ENCODE data around the gene LRBA. TPM values are rescaled to one million over a fixed set of nuclear protein-coding genes. Genes with fewer than 3 reads are reported as not detected.

The LRBA gene
- total RNA-seq, 4 donors from 2014 or later, result 28.0 to 51.5 (median 30.9) TPM

DNA sequence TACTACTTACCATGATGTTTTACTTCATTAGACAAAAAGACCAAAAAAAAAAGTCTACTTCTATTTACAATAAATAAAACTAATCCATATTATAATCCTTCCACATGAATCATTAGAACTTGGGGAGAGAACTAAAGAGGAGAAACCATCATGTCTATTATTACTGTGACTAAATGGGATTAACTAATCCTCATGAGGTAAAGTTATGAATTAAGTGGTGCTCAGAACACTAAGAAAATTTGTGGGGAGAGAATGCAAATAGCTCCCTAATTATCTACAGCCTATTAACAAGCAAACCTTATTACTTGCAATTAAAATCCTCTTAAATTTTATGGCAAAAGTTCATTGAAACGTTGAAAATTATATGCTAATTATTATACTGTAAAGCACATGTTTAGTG is 364.3 kb downstream of the LRBA start:
- TF ChIP-seq, protein P1, sequence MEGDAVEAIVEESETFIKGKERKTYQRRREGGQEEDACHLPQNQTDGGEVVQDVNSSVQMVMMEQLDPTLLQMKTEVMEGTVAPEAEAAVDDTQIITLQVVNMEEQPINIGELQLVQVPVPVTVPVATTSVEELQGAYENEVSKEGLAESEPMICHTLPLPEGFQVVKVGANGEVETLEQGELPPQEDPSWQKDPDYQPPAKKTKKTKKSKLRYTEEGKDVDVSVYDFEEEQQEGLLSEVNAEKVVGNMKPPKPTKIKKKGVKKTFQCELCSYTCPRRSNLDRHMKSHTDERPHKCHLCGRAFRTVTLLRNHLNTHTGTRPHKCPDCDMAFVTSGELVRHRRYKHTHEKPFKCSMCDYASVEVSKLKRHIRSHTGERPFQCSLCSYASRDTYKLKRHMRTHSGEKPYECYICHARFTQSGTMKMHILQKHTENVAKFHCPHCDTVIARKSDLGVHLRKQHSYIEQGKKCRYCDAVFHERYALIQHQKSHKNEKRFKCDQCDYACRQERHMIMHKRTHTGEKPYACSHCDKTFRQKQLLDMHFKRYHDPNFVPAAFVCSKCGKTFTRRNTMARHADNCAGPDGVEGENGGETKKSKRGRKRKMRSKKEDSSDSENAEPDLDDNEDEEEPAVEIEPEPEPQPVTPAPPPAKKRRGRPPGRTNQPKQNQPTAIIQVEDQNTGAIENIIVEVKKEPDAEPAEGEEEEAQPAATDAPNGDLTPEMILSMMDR (IDR thresholded peaks at IDR 0.05), result no peak
- DNase-seq (ENCODE audit: low spot score) (no peak), ATAC-seq (ENCODE audit: low FRiP score) (no peak)

DNA sequence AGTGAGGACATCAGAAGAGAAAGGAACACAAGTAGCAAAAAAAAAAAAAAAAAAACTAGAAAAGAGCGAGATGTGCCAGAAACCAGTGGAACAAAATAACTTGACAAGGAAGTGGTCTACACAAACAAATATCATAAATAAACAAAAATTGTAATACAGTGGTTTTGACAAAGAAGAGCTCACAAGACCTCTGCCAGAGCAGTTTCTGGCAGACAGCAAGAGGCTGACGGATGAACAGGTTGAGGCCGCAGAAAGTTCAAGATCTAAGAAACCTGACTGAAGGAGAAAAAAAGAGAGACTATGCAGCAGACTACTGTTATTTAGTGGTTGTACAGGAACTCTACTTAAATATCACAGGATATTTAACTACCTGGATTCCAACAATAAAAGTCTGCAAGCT is 367.0 kb downstream of the LRBA start:
- no peak for DNase-seq (ENCODE audit: low spot score)
- no peak for ATAC-seq (ENCODE audit: low FRiP score)
- TF ChIP-seq, protein P1 (IDR thresholded peaks at IDR 0.05), result no peak

DNA sequence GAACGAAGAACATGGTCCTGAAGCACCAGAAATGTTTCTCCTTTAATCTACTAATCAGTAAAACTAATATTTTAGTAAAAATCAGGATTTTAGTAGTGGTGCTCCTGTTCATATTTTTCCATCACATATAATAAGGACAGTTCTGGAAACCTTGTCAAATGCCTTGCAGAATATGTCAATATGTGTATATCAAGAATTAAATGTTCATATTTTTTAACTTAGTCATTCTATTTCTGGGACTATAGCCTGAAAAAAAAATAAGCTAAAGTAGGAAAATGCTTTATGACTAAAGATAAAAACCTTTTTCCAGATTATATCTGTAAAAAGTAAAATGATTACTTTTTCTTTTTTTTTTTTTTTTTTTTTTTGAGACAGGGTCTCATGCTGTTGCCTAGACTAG is 368.1 kb downstream of the LRBA start:
- no peak for ATAC-seq (ENCODE audit: low FRiP score)
- TF ChIP-seq, protein P1 (IDR thresholded peaks at IDR 0.05), result no peak
- no peak for DNase-seq (ENCODE audit: low spot score)

DNA sequence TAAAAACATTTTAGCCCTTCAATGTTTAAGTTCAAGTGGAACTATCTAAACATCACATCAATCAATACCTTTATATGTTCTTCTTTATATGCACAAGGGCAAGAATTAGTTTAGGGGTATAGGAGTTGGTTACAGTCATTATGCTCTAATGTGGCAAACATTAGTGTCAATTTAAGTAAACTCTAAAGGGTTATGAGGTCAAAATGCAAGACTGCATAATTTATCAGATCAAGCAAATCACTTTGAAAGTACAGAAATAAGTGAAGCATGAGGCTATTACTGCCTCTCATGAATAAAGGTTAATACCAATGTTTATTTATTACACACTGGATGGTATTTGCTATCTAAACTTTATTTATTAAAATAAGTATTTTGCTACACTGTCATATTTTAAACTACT is 373.5 kb downstream of the LRBA start:
- TF ChIP-seq, protein P1 (IDR thresholded peaks at IDR 0.05), result no peak
- DNase-seq (ENCODE audit: low spot score) (no peak), ATAC-seq (ENCODE audit: low FRiP score) (no peak)

DNA sequence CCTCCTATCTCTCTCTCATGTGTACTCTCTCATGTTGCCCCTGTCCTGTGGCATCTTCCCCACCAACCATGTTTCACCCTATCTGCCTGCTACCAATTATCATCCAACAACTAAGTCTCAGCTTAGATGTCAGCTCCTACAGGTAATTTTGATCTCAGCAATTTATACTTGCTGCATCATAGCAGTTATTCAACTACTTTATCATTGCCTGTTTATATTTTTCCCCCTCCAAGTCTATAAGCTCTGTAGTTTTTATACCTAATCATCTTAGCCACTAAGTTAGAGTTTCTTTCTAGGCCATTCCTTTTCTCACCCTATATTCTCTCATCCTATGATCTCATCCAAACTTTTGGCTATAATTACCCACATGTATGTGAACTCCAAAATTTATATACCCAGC is 382.4 kb downstream of the LRBA start:
- TF ChIP-seq, protein P1 (IDR thresholded peaks at IDR 0.05), result no peak
- DNase-seq (ENCODE audit: low spot score), result no peak
- no peak for ATAC-seq (ENCODE audit: low FRiP score)

DNA sequence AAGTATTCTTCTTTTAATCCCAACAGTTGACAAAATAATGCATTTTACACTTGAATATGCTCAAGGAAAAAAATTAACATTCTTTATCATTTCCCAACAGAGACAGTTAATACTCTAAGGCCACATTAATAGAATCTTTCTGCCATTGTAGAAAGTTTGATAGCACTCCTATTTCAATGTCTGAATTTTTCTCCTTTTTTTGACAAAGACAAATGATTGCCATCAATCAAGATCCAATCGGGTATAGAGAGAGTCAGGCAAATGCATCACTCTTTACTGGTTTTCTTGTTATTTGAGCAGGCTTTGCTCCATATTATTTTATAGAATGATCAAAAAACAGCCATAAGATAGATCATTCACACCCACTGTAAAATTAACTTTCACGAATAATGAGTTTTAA is 387.0 kb downstream of the LRBA start:
- TF ChIP-seq, protein P1 (IDR thresholded peaks at IDR 0.05), result no peak
- ATAC-seq (ENCODE audit: low FRiP score) (no peak), DNase-seq (ENCODE audit: low spot score) (no peak)

DNA sequence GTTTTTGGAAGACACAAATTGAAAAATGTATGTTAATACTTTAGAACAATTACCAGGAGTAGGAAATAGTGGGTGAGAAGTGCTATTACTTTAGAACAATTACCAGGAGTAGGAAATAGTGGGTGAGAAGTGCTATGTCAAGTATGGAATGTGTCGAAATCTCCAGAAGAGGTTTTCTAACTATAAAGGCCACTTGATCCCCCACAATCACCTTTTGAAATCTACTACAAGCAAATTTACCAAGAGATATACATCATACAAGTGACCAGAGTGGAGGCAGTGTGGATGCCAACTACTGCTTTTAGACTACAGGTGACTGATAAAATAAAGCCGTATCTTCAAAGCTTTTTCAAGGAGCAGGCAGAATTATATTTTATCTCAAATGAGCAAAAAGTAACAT is 390.1 kb downstream of the LRBA start:
- ATAC-seq (ENCODE audit: low FRiP score) (no peak), DNase-seq (ENCODE audit: low spot score) (no peak)
- TF ChIP-seq, protein P1 (IDR thresholded peaks at IDR 0.05), result no peak
